Osteocyte (in vitro differentiated cells): ENCODE data around the gene ATRNL1. TPM values are rescaled to one million over a fixed set of nuclear protein-coding genes. Genes with fewer than 3 reads are reported as not detected.

Source experiments
- DNase-seq: peaks from one replicate; pipeline ENCODE4 v3.0.0; 2021; ENCODE audit warnings: mixed read lengths; ENCODE audit not compliant: unreplicated experiment; ENCODE audit errors: extremely low spot score
- H3K27ac Mint-ChIP-seq: one replicate; pipeline ENCODE4 v1.8.0; 2021; ENCODE audit warnings: mild to moderate bottlenecking, mixed read lengths; ENCODE audit not compliant: unreplicated experiment
- H3K27me3 Mint-ChIP-seq: one replicate; pipeline ENCODE4 v1.8.0; 2021; ENCODE audit warnings: mixed read lengths; ENCODE audit not compliant: unreplicated experiment
- H3K36me3 Mint-ChIP-seq: one replicate; pipeline ENCODE4 v1.8.0; 2021; ENCODE audit warnings: mixed read lengths; ENCODE audit not compliant: unreplicated experiment
- H3K4me1 Mint-ChIP-seq: one replicate; pipeline ENCODE4 v1.8.0; 2021; ENCODE audit warnings: mixed read lengths; ENCODE audit not compliant: unreplicated experiment
- H3K4me3 Mint-ChIP-seq: one replicate; pipeline ENCODE4 v1.8.0; 2021; ENCODE audit warnings: mild to moderate bottlenecking, moderate library complexity, mixed read lengths; ENCODE audit not compliant: unreplicated experiment
- H3K9me3 Mint-ChIP-seq: one replicate; pipeline ENCODE4 v1.8.0; 2021; ENCODE audit warnings: mixed read lengths; ENCODE audit not compliant: unreplicated experiment
- total RNA-seq: library from RNA; stranded (reverse); gene quantifications from 2 replicates; pipeline ENCODE4 v1.2.1, GENCODE V29; 2021
- TF ChIP-seq, protein P1 (sequence below): fragments of 200-600 bp; sonication (generic); IDR thresholded peaks from 2 replicates; pipeline ENCODE4 v1.5.0; 2021; ENCODE audit warnings: antibody characterized with exemption, mild to moderate bottlenecking, moderate library complexity

ATRNL1 gene
- total RNA-seq, 1 donor from 2014 or later, result 20.2 TPM

DNA sequence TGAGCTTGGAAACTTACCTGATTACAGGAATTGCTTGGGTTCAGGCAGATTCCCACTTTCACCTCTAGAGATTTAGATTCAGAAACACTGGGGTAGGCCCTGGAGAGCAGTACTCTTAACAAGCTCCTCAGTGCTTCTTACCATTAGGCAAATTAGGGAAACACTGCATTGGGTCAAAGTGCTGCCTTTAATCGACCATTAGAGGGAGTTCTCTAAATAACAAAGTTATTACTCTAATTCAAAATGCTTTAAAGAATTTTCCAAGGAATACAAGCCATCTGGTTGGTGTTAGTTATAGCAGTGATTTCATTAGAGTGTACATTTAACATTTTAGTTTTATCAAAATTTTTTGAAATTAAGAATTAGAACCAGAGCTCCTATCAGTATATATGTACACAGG, 855.3 kb downstream of the ATRNL1 start:
- H3K36me3 Mint-ChIP-seq, result no peaks in the 10 kb centered on the region
- peaks cover 68% of the 10 kb centered on the region for H3K4me1 Mint-ChIP-seq
- TF ChIP-seq, protein P1, sequence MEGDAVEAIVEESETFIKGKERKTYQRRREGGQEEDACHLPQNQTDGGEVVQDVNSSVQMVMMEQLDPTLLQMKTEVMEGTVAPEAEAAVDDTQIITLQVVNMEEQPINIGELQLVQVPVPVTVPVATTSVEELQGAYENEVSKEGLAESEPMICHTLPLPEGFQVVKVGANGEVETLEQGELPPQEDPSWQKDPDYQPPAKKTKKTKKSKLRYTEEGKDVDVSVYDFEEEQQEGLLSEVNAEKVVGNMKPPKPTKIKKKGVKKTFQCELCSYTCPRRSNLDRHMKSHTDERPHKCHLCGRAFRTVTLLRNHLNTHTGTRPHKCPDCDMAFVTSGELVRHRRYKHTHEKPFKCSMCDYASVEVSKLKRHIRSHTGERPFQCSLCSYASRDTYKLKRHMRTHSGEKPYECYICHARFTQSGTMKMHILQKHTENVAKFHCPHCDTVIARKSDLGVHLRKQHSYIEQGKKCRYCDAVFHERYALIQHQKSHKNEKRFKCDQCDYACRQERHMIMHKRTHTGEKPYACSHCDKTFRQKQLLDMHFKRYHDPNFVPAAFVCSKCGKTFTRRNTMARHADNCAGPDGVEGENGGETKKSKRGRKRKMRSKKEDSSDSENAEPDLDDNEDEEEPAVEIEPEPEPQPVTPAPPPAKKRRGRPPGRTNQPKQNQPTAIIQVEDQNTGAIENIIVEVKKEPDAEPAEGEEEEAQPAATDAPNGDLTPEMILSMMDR, result peak; percentile 55
- no peak overlapping the region for H3K4me3 Mint-ChIP-seq
- DNase-seq, result no peak
- H3K27ac Mint-ChIP-seq, result no peak overlapping the region
- no peaks in the 10 kb centered on the region for H3K9me3 Mint-ChIP-seq
- no peaks in the 10 kb centered on the region for H3K27me3 Mint-ChIP-seq

DNA sequence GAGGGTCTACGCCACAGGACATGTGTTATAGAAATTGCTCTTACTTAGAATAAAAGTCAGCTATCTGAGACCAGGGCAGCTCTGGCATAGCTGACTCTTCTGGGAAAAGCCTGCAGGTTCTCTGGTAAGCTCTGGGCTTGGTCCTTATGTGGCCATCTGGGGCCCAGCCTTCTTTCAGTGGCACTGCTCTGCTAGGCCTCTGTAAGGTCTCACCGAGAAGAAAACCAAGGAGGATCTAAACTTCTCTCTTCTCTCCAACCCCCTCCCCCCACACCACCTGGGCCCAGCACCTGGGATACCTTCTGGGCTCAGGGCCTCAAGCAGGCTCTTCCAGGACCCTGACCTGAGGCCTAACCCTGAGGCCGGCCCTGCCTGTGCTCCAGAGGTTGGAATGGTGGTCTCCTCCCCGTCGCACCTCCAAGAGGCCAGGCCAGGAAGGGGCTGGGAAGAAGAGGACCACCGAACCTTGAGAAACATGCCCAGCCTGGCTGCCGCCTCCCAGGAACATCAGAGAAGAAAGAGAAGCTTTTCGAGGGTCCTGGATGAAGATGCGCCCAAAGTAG, 856.2 kb downstream of the ATRNL1 start:
- no peak for DNase-seq
- TF ChIP-seq, protein P1, result no peak
- H3K36me3 Mint-ChIP-seq, result no peaks in the 10 kb centered on the region
- H3K4me3 Mint-ChIP-seq, result no peak overlapping the region
- H3K9me3 Mint-ChIP-seq, result no peaks in the 10 kb centered on the region
- no peak overlapping the region for H3K27ac Mint-ChIP-seq
- H3K27me3 Mint-ChIP-seq, result no peaks in the 10 kb centered on the region
- peaks cover 68% of the 10 kb centered on the region for H3K4me1 Mint-ChIP-seq

DNA sequence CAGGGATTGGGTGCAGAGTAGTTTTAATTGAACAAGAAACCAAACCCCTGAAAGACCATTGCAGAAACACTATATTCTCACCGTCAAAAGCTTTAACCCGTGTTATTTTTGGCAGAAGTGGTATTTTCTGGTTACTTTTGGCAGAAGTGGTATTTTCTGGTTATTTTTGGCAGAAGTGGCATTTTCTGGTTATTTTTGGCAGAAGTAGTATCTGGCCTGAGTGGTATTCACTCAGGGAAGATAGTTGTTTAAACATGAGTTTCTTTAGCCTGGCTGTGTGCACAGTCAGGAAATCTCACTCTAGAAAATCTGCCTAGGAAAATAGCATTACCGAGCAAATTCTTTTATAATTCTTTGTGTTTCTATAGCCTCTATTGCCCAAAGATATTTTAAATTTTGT, 857.2 kb downstream of the ATRNL1 start:
- TF ChIP-seq, protein P1, result no peak
- Mint-ChIP-seq H3K36me3 (no peaks in the 10 kb centered on the region), H3K9me3 (no peaks in the 10 kb centered on the region), H3K4me3 (no peak overlapping the region), H3K4me1 (peaks cover 65% of the 10 kb centered on the region), H3K27me3 (no peaks in the 10 kb centered on the region), H3K27ac (peak overlapping the region; percentile 78)
- DNase-seq, result no peak

DNA sequence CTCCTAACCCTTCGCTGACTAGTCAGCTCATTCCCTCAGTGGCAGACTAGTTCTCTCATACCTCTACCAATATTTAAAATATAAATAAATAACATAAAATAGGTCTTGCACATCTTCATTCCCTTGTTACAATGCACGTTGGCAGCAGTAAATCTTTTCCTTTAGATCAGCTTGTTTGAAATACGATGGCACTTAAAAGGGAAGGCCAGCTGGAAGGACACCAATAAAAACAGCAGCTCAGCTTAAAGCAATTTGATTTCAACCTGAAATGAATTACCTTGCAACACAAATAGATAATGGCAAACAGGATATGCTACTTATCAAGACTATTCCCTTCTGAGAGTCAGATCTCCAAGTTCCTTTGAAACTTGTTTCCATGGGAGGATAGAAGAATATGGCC, 858.1 kb downstream of the ATRNL1 start:
- H3K36me3 Mint-ChIP-seq, result no peaks in the 10 kb centered on the region
- peak overlapping the region; percentile 78 for H3K27ac Mint-ChIP-seq
- H3K27me3 Mint-ChIP-seq, result no peaks in the 10 kb centered on the region
- H3K9me3 Mint-ChIP-seq, result no peaks in the 10 kb centered on the region
- no peak overlapping the region for H3K4me3 Mint-ChIP-seq
- H3K4me1 Mint-ChIP-seq, result peaks cover 56% of the 10 kb centered on the region
- TF ChIP-seq, protein P1, result no peak
- no peak for DNase-seq

DNA sequence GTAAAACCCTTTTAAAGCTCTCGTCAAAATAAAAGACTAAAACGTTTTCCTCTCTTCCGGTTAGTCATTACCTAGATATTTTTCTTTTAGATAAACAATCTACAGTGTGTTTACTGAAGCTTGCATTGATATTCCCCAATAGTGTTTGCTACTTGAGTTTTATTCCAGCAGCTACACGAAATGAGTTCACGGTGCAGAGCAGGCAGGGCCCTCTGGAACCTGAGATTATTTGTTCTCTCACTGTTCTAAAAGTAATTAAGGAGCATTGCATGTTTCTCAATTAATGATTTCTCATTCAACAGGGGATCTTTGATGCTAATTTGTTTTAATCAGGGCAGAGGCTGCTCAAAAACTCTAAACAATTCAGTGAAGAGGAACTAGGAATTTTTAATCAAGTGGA, 860.1 kb downstream of the ATRNL1 start:
- TF ChIP-seq, protein P1, result no peak
- H3K9me3 Mint-ChIP-seq, result no peaks in the 10 kb centered on the region
- no peak overlapping the region for H3K27ac Mint-ChIP-seq
- no peaks in the 10 kb centered on the region for H3K36me3 Mint-ChIP-seq
- H3K27me3 Mint-ChIP-seq, result no peaks in the 10 kb centered on the region
- no peak for DNase-seq
- H3K4me1 Mint-ChIP-seq, result peaks cover 40% of the 10 kb centered on the region
- H3K4me3 Mint-ChIP-seq, result no peak overlapping the region
